HL-60 (cell line): ENCODE data around the gene CSTB.

Experiments used
- GABPA ChIP-seq: IDR thresholded peaks from 2 replicates; pipeline ENCODE4 v1.6.1; 2012; ENCODE audit warnings: low read depth
- REST ChIP-seq: IDR thresholded peaks from 2 replicates; pipeline ENCODE4 v1.6.1; 2012; ENCODE audit warnings: low read depth; ENCODE audit not compliant: insufficient replicate concordance
- TF ChIP-seq, protein P1 (sequence below): IDR thresholded peaks from one replicate; pipeline ENCODE4 v1.5.1; 2011; ENCODE audit warnings: low read length, control low read depth, inconsistent platforms; ENCODE audit not compliant: insufficient read depth

DNA sequence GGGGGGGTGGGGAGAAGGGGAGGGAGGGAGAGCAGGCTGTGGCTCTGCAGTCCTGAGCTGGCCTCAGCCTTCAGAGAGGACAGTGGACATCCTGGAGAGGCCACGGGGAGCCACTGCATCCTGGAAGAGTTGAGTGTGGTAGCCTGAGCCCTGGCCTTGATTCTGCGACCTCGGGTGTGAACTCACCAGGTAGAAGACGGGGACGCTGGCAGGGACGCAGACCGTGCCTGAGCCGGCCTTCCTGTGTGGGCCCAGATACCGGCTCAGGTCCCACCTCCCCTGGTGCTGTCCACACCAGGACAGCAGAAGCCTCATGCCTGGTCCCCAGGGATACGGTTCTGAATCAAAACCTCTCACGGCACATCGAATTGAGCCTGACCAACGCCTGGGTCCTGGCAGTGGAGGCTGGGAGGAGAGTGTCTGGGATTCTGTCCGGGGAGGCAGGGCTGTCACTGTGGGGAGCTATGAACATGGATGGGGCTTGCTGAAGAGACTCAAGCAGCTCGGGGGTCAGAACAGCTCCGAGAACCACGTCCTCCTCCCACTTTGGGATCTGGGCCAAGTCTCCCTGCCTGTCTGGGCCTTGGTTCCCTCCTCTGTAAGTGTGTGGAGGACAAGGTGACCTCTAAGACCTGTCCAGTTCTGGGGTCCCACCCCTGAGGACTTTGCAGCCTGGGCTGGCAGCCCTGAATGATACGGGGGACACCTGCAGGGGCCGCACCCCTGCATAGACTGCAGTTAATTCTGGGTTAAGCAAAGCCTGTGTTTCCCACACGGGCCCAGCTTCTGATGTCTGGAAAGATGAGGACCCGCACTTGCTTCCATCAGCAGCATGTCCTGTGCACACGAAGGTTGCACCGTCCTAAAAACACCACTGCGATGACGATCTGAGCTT lies 43.6 kb upstream of the CSTB start:
- TF ChIP-seq, protein P1, sequence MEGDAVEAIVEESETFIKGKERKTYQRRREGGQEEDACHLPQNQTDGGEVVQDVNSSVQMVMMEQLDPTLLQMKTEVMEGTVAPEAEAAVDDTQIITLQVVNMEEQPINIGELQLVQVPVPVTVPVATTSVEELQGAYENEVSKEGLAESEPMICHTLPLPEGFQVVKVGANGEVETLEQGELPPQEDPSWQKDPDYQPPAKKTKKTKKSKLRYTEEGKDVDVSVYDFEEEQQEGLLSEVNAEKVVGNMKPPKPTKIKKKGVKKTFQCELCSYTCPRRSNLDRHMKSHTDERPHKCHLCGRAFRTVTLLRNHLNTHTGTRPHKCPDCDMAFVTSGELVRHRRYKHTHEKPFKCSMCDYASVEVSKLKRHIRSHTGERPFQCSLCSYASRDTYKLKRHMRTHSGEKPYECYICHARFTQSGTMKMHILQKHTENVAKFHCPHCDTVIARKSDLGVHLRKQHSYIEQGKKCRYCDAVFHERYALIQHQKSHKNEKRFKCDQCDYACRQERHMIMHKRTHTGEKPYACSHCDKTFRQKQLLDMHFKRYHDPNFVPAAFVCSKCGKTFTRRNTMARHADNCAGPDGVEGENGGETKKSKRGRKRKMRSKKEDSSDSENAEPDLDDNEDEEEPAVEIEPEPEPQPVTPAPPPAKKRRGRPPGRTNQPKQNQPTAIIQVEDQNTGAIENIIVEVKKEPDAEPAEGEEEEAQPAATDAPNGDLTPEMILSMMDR = no peak
- no peak for TF ChIP-seq REST
- TF ChIP-seq GABPA = no peak
